HG03575 (cell line): ENCODE measurements around the gene FFAR1.

ENCODE experiments used
- ATAC-seq: cut with Tn5 transposase; IDR thresholded peaks from one replicate; pipeline ENCODE4 v1.9.1; 2021; ENCODE audit not compliant: unreplicated experiment, insufficient number of reproducible peaks, low FRiP score; ENCODE audit errors: extremely low read depth

Gene FFAR1

GRCh38 chr19:35347171-35347929, at the start of gene FFAR1:
FFAR1 (plus strand) TSS chr19:35347902; CDS start chr19:35351552, 3,650 bp downstream.
- ATAC-seq = no peak

GRCh38 chr19:35297922-35298321, 49.8 kb upstream of the FFAR1 start:
- ATAC-seq = no peak

GRCh38 chr19:35298561-35298972, 49.1 kb upstream of the FFAR1 start:
- ATAC-seq = no peak

GRCh38 chr19:35299523-35300338, 48.0 kb upstream of the FFAR1 start:
- ATAC-seq = no peak

- no peak for ATAC-seq
These were observed 47.4 kb upstream of the FFAR1 start for GRCh38 chr19:35300339-35300649.

- no peak for ATAC-seq
These were observed 45.7 kb upstream of the FFAR1 start for GRCh38 chr19:35301961-35302360.

- ATAC-seq = no peak
These were observed 45.3 kb upstream of the FFAR1 start for GRCh38 chr19:35302446-35302845.

- ATAC-seq = no peak
These were observed 44.3 kb upstream of the FFAR1 start for GRCh38 chr19:35303357-35303915.

- no peak for ATAC-seq
These were observed 43.7 kb upstream of the FFAR1 start for GRCh38 chr19:35304036-35304435.

GRCh38 chr19:35305181-35305580, 42.5 kb upstream of the FFAR1 start:
- no peak for ATAC-seq

GRCh38 chr19:35306473-35307246, 41.0 kb upstream of the FFAR1 start:
- no peak for ATAC-seq

- ATAC-seq = no peak
These were observed 39.8 kb upstream of the FFAR1 start for GRCh38 chr19:35307931-35308330.

- ATAC-seq = no peak
These were observed 38.8 kb upstream of the FFAR1 start for GRCh38 chr19:35308910-35309309.

- no peak for ATAC-seq
These were observed 38.0 kb upstream of the FFAR1 start for GRCh38 chr19:35309481-35310279.

- ATAC-seq = no peak
These were observed 37.4 kb upstream of the FFAR1 start for GRCh38 chr19:35310331-35310730.

- ATAC-seq = no peak
These were observed 36.8 kb upstream of the FFAR1 start for GRCh38 chr19:35310811-35311465.

GRCh38 chr19:35311901-35312665, 35.6 kb upstream of the FFAR1 start:
- no peak for ATAC-seq
